ENCODE data around the gene LPO.

The LPO gene

GRCh38 chr17:58263773-58264172 lies 25.4 kb downstream of the LPO start:
- no peak for DNase-seq (ENCODE audit: low read depth)

- DNase-seq (ENCODE audit: low read depth): no peak
Observed at GRCh38 chr17:58264407-58265103, 26.2 kb downstream of the LPO start.

GRCh38 chr17:58265271-58265670 lies 26.9 kb downstream of the LPO start:
- no peak for DNase-seq (ENCODE audit: low read depth)

- no peak for DNase-seq (ENCODE audit: low read depth)
Observed at GRCh38 chr17:58265902-58266875, 27.8 kb downstream of the LPO start.

GRCh38 chr17:58267347-58268324 lies 29.3 kb downstream of the LPO start:
- no peak for DNase-seq (ENCODE audit: low read depth)

- DNase-seq (ENCODE audit: low read depth): no peak
Observed at GRCh38 chr17:58268326-58268725, 29.9 kb downstream of the LPO start.

GRCh38 chr17:58268774-58269556 lies 30.6 kb downstream of the LPO start:
- DNase-seq (ENCODE audit: low read depth): no peak

GRCh38 chr17:58269557-58270291 lies 31.3 kb downstream of the LPO start:
- no peak for DNase-seq (ENCODE audit: low read depth)

- no peak for DNase-seq (ENCODE audit: low read depth)
Observed at GRCh38 chr17:58270476-58271215, 32.3 kb downstream of the LPO start.

- no peak for DNase-seq (ENCODE audit: low read depth)
Observed at GRCh38 chr17:58271216-58271931, 33.0 kb downstream of the LPO start.

- no peak for DNase-seq (ENCODE audit: low read depth)
Observed at GRCh38 chr17:58272367-58273280, 34.2 kb downstream of the LPO start.

GRCh38 chr17:58273453-58274104 lies 35.2 kb downstream of the LPO start:
- DNase-seq (ENCODE audit: low read depth): no peak

GRCh38 chr17:58275417-58275816 lies 37.0 kb downstream of the LPO start:
- DNase-seq (ENCODE audit: low read depth): no peak

- no peak for DNase-seq (ENCODE audit: low read depth)
Observed at GRCh38 chr17:58276423-58276822, 38.0 kb downstream of the LPO start.

- DNase-seq (ENCODE audit: low read depth): no peak
Observed at GRCh38 chr17:58277107-58277801, 38.9 kb downstream of the LPO start.

GRCh38 chr17:58277802-58278595 lies 39.6 kb downstream of the LPO start:
- no peak for DNase-seq (ENCODE audit: low read depth)

Measured in non-pigmented ciliary epithelial cell (primary cell).